Lung (tissue), 12 donors: ENCODE results near the gene KRT14. TPM values are rescaled to one million over a fixed set of nuclear protein-coding genes. Genes with fewer than 3 reads are reported as not detected.
"Not testable (repeated sequence)": the region's sequence is repeated elsewhere in the genome, so short reads cannot be mapped to it uniquely, and the experiment has no call there.

ENCODE experiments used
- ATAC-seq: fragments of 200-7000 bp; cut with Tn5 transposase; one replicate; pipeline ENCODE4 v1.9.1; 2020; ENCODE audit warnings: moderate number of reproducible peaks; ENCODE audit not compliant: insufficient read depth, low FRiP score
- DNase-seq, 3 donors: peaks; one replicate each; pipeline ENCODE4 v3.0.0-alpha.2; 2013 to 2017
- H3K27ac ChIP-seq, 2 donors: one replicate each; pipeline ENCODE4 v1.5.1; 2013; ENCODE audit warnings: mild to moderate bottlenecking in 2 of 2, moderate library complexity in 2 of 2, control low read depth in 1 of 2, inconsistent platforms in 1 of 2, low read depth in 1 of 2, low read length in 1 of 2
- H3K27me3 ChIP-seq, 3 donors: one replicate each; pipeline ENCODE4 v1.5.1; 2013; ENCODE audit warnings: low read length in 2 of 3; ENCODE audit not compliant: control insufficient read depth in 3 of 3, insufficient read depth in 3 of 3
- H3K36me3 ChIP-seq, 4 donors: one replicate each; pipeline ENCODE4 v1.5.1; 2013; ENCODE audit warnings: low read length in 4 of 4, mild to moderate bottlenecking in 1 of 4, moderate library complexity in 1 of 4; ENCODE audit not compliant: control insufficient read depth in 4 of 4, insufficient read depth in 4 of 4
- H3K4me1 ChIP-seq, 5 donors: one replicate each; pipeline ENCODE4 v1.5.1; 2013; ENCODE audit warnings: low read length in 5 of 5, mild to moderate bottlenecking in 2 of 5, moderate library complexity in 1 of 5; ENCODE audit not compliant: control insufficient read depth in 5 of 5, insufficient read depth in 5 of 5
- H3K4me3 ChIP-seq: one replicate; pipeline ENCODE4 v1.5.1; 2013; ENCODE audit warnings: mild to moderate bottlenecking, control low read depth, moderate library complexity
- H3K9ac ChIP-seq, 2 donors: one replicate each; pipeline ENCODE4 v1.5.1; 2013; ENCODE audit warnings: low read length in 2 of 2, control low read depth in 1 of 2; ENCODE audit not compliant: insufficient read depth in 1 of 2
- H3K9me3 ChIP-seq, 4 donors: one replicate each; pipeline ENCODE4 v1.5.1; 2013; ENCODE audit warnings: low read length in 3 of 4, mild to moderate bottlenecking in 1 of 4, moderate library complexity in 1 of 4; ENCODE audit not compliant: control insufficient read depth in 4 of 4, insufficient read depth in 3 of 4
- CTCF ChIP-seq: IDR thresholded peaks from 2 replicates; pipeline ENCODE4 v1.5.1; 2012; ENCODE audit warnings: mild to moderate bottlenecking; ENCODE audit errors: control extremely low read depth, extremely low read depth
- WGBS, 2 donors: extraction: QIAGEN DNeasy Blood & Tissue Kit; methylation state at CpG; one replicate each; pipeline ENCODE4 v1.1.7; 2013; 5-methylcytosine and 5-hydroxymethylcytosine counted together
- polyA plus RNA-seq, 2 donors: library from polyadenylated mRNA; stranded (reverse); fragments of 200-250 nt; gene quantifications; one replicate each; pipeline ENCODE4 v1.2.1, GENCODE V29; 2013
- total RNA-seq, 2 donors: library from RNA; depleted of rRNA in 1 of 2; stranded (reverse); fragments of >200 nt in 1 of 2; gene quantifications; one replicate each; pipeline ENCODE4 v1.2.1, GENCODE V29; 2014 to 2021
- donor health status: control.
- donor health status: control.
- donor health status: Bipolar disorder and iron deficiency.
- donor health status: healthy.
- donor health status: DM: yes; HTN: yes; CAD: no.

Gene KRT14
- total and polyA plus RNA-seq, 4 donors = 0.37 to 0.71 (median 0.63) TPM; not detected in 1

GRCh38 chr17:41588126-41588810 lies 1.6 kb upstream of the KRT14 start:
- H3K9ac ChIP-seq = no peak overlapping the region
- ATAC-seq (no peak), DNase-seq (no peak)
- no peak for TF ChIP-seq CTCF
- H3K36me3 ChIP-seq = no peaks in the 10 kb centered on the region
- H3K27me3 ChIP-seq = no peaks in the 10 kb centered on the region
- H3K4me3 ChIP-seq = no peak overlapping the region
- no peaks in the 10 kb centered on the region for H3K9me3 ChIP-seq
- H3K27ac ChIP-seq = no peak overlapping the region
- WGBS, 2 donors = 72 to 80% methylated on average over 6 to 8 of the region's 8 CpGs
- H3K4me1 ChIP-seq = peaks cover 0 to 1% (median 0%) of the 10 kb centered on the region in 5 donors

GRCh38 chr17:41585301-41586056 lies 1.2 kb downstream of the KRT14 start:
- Histone ChIP-seq H3K27ac (no peak overlapping the region), H3K9ac (no peak overlapping the region), H3K27me3 (no peaks in the 10 kb centered on the region), H3K4me1 (peaks cover 0 to 1% (median 0%) of the 10 kb centered on the region in 5 donors), H3K36me3 (no peaks in the 10 kb centered on the region), H3K4me3 (no peak overlapping the region), H3K9me3 (no peaks in the 10 kb centered on the region)
- TF ChIP-seq CTCF = no peak
- DNase-seq (no peak), ATAC-seq (no peak)
- WGBS, 2 donors = 81 to 83% methylated on average over 5 of the region's 5 CpGs

- not testable (repeated sequence) for H3K4me3 ChIP-seq, H3K9me3 ChIP-seq, H3K4me1 ChIP-seq, H3K36me3 ChIP-seq, H3K27me3 ChIP-seq, H3K27ac ChIP-seq, ATAC-seq, H3K9ac ChIP-seq
- DNase-seq = peak in 1 of 3 donors; percentile 31
- WGBS, 2 donors = 78 to 82% methylated on average over 8 of the region's 8 CpGs
Measured at GRCh38 chr17:41584331-41584927, 2.3 kb downstream of the KRT14 start.
